ENCODE measurements around the gene BCL2L1. TPM values are rescaled to one million over a fixed set of nuclear protein-coding genes. Genes with fewer than 3 reads are reported as not detected.
"Not testable (repeated sequence)": the region's sequence is repeated elsewhere in the genome, so short reads cannot be mapped to it uniquely, and the experiment has no call there.

BCL2L1 gene
- polyA plus RNA-seq, 4 donors: 75.2 to 87.9 (median 85.4) TPM

DNA sequence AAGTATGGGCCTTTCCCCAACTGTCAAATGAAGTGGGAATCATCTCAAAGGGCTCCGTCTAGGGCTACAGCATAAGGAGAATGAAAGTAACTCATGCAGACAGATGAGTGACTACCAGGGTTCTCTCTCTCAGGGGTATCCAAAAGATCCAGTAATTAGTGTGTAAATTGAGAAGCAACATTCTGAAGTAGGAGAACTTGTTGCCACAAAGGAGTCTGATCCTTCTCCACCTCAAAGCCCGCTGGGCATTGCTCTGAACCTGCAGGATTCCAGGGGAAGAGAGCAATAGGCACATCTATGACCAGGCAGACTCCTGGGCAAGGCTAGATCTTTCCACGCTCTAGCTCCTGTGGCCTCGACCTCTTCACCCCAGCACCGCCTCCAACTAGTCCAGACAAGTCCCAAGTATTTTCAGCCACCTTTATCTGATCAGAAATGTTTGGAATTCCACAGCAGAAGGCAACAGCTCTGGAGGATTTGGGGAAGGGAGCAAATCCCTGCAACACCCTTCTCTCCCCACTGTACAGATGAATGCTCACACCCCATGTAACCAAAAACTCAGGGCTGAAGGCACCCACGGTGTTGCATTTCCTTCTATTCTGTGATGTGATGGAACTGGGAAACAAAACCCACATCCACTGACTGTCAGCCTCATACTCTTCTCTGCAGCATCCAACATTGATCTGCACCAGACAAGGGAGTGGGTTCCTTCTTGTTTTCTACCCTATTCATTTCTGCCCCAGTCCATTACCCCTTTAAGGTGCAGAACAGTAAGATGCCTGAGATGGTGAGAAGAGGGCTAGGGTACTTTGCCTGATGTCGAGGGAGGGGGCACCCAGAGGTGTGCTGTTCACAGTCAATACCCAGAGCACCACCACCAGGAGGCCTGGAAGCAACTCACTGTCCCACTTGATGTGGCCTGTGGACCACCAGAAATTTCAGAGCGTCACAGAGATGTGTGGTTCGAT, 44.0 kb downstream of the BCL2L1 start:
- DNase-seq (ENCODE audit: low read depth in 4 of 4, low spot score in 3 of 4): no peak

DNA sequence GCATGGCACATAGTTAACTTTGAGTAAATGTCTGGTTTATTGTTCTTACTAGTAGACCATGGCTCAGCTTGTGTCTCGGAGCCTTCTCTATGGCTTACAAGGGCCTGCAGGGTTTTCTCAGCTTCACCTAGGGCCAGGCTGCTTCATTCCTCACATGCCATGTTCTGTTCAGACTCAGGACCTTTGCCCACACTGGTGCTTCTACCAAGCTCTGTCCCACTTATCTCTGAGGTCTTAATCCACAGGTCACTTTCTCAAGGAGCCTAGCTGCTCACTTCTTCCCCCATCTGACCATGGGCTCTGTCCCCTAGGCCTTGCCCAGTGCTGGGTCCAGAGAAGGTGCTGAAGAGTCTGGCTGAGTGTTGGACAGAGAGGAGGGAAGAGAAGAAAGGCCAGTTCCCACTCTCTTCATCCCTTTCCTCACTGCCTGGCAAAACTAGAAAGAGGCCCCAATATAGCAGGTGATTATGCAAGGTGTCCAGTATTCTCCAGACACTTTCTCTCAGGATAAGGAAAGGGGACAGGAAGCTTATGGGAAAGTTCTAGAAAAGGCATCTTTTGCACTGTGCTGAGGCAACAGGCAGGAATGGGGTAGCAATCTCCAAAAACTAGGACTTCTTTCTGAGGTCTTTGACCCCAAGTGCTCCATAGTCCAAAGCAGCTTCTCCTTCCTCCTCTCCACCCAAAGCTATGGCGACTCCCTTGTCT, 45.0 kb downstream of the BCL2L1 start:
- DNase-seq (ENCODE audit: low read depth in 4 of 4, low spot score in 3 of 4): no peak

DNA sequence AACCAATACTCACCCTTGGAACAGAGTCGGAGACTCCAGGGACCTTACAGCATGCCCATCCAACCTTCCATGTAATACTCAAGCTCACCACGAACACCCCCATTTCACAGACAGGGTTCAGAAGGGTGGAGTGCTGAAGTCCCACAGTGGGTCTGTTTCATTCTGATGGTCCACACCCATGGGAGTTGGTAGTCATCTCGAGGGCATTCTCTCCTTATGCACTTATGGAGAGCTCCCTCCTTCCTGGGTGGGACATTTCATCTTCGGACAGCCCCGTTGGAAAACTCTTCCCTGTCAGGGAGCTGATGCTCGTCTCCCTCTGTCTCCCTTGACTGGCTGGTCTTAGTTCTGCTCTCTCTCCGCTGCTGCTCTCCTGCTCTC, 46.1 kb downstream of the BCL2L1 start:
- no peak for DNase-seq (ENCODE audit: low read depth in 4 of 4, low spot score in 3 of 4)

DNA sequence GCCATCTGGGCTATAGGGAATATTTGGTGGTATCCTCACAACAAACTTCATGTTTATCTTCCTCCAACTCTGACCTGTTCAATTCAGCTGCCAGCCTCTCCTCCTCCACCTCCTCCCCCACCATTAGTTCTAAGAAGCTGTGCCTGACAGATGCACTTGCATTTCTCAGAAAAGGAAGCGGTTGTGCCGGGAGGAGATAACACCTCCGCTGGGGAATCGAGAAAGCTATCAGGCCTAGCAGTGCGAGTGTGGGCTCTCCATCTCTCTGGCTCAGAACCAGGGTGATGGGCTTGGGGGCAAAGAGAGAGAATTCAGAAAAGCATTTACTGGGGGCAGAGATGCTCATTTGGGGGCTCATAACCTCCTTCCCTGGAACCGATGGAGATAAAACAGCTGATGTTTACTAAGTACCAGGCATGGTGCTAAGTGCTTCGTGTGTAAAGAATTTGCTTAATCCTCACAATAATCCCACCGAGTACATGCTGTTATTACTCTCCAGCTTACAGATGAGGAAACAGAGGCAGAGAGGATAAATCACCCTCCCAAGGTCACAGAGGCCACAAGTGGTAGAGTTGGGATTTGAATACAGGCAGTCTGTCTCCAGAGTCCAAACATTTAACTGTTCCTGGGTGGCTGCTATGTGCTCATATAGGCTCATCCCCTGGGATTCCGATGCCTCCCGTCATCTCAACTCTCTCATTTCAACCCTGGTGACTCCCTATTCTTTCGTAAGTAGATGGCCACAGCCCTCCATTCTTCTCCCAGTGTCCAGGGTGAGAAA, 46.6 kb downstream of the BCL2L1 start:
- no peak for DNase-seq (ENCODE audit: low read depth in 4 of 4, low spot score in 3 of 4)

DNA sequence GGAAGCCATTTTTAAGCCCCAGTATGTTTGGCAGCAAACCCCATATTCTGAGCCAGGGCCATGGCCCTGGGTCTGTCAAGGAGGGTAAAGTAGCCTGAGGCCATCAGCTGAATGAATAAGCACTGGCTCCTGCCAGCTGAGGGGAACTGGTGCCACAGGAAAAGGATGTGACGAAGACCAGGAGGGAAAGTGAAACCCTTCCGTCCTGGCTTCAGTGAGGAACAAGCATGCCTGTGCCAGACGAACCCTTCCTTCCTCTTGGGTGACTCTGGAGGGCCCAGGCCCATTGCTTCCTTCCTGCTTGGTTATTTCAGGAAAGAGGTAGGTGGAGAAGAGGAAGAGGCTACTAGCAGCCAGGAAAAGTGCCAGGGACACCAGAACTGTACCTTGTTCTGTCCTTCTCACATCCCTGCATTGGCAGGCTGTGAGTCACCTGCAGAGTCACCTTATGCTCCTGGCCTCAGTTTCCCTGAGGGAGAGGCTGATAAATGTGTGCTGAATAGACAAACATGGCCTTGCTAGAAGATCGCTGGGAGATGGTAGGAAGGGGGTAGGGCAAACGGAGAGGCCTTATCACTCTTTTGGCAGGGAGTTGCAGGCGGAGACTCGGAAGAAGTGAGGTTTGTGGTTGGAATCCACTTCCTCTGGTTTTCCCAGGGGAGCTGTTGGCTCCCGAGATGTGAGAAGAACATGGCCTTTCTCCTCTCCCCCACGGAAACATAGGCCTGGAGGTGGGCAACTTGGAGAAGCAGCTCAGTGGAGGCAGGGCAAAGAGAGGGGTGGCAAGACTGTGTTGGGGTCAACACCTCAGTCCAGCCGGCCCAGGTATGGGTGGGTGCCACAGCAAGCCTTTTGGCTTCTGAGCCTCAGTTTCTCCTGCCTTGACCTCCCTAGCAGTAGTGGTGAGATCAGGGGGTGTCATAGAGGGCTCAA, 47.5 kb downstream of the BCL2L1 start:
- DNase-seq (ENCODE audit: low read depth in 4 of 4, low spot score in 3 of 4): no peak

DNA sequence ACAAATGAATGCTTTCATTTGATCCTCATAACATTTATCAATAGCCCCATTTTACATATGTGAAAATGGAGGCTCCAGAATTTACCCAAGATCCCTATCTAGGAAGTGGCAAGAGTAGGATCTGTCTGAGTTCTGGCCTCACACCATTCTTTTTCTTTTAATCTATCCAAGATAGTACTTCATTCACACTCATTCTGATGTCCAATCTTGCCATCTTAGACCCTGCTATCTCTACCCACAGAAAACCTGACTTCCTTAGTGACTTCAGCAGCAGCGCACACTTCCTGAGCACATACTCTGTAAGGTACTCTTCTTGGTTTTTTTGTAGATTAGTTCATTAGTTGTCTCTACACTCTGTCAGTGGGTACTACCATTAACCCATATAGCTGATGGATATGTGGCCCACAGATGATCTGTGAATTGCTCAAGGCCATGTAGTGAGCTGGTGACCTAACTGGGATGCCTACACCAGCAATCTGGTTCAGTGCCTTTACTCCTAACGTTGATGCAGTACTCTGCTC, 48.7 kb downstream of the BCL2L1 start:
- DNase-seq (ENCODE audit: low read depth in 4 of 4, low spot score in 3 of 4): no peak

DNA sequence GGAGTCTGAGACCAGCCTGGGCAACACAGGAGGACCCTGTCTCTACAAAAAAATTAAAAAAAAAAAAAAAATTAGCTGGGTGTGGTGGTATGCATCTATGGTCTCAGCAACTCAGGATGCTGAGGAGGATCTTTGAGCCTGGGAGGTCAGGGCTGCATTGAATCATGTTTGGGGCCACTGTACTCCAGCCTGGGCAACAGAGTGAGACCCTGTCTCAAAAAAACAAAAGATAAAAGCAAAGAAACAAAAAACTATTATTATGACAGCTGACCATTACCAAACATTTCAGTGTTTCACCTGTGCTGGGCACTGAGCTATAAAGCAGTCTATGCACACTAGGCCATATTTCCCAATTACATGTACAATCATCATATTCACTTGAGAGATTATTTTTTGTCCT, 49.2 kb downstream of the BCL2L1 start:
- no peak for DNase-seq (ENCODE audit: low read depth in 4 of 4, low spot score in 3 of 4)

DNA sequence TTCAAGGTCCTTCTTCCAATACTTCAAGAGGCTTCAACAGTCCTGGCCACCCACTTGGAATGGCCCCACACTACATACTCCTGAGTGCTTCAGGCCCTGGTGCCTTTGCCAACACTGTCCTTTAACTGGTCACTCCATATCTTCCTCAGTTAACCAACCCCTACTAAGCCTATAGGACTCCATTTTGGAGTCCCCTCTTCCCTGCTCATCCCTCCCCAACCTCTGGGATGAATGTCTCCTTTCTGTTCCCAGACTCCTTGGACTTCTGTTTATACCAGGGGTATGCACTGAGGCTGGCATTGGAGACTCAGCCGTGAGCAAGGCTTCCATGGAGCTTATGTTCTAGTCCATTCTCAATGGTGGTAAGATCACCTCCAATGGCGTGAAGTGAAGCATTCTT, 51.3 kb downstream of the BCL2L1 start:
- DNase-seq (ENCODE audit: low read depth in 4 of 4, low spot score in 3 of 4): no peak

DNA sequence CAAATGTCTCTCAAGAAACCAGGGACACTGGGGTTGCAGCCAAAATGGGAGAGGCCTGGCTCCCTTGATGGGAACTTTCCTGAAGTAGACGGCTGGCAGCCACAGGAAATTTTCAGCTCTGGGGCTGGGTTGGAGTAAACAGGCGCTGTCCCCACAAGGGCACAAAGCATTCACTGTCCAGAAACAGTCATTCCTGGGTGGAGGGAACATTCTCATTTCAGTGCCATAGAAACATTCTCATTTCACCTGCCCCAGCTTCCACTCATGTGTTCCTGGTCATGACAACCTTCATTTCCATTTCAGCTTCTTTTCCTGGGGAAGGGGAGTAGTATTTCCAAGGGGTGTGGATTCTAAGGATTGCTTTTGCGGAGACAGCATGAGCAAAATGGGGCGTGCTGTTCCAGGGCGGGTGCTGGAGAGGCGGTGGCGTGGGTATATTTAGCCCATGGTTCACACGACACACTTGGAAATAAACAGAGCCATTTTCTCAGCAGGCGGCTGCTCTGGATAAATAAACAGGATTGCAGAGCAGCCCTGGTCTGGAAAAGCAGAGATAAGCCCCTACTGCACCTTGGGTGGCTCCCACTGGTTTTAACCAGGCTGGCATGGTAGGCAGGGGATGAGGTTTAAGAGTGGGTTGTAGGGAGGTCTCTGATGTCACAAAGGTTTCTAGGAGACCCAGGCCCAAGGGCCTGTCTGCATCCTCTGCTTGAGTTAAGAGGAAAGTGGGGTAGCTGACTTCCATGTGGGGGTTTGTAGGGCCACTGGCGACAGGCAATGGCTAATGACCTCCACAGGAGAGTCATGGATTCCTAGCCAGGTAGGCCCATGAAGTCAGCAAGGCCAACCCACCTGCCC, 52.1 kb downstream of the BCL2L1 start:
- no peak for DNase-seq (ENCODE audit: low read depth in 4 of 4, low spot score in 3 of 4)

DNA sequence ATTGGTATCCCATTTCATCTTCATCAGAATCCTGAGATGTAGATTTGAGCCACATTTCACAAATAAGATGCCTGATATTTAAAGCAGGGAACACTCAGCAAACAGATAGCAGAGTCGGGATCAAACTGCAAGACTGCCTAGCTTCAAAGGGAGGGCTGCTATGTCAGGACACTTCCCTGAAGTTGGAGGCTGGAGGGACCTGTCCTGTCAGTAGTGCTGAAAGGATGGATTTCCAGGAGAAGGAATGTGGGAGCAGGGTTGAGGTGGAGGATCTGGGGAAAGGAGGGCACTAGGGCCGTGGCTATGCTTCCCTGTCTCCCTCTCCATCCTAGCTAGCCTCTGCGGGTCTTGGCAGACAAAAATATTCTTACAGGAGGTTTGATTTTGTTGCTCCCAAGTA, 52.8 kb downstream of the BCL2L1 start:
- no peak for DNase-seq (ENCODE audit: low read depth in 4 of 4, low spot score in 3 of 4)

DNA sequence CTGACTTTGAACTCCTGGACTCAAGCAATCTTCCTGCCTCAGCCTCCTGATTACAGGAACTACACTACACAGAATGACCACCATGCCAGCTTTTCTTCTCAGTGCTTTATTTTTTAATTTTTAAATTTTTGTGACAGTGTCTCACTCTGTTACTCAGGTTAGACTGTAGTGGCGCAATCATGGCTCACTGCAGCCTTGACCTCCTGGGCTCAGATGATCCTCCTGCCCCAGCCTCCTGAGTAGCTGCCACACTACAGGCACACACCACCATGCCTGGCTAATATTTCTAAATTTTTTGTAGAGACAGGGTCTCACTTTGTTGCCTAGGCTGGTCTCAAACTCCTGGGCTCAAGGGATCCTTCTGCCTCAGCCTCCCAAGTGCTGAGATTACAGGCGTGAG, 53.7 kb downstream of the BCL2L1 start:
- not testable (repeated sequence) for DNase-seq (ENCODE audit: low read depth in 4 of 4, low spot score in 3 of 4)

DNA sequence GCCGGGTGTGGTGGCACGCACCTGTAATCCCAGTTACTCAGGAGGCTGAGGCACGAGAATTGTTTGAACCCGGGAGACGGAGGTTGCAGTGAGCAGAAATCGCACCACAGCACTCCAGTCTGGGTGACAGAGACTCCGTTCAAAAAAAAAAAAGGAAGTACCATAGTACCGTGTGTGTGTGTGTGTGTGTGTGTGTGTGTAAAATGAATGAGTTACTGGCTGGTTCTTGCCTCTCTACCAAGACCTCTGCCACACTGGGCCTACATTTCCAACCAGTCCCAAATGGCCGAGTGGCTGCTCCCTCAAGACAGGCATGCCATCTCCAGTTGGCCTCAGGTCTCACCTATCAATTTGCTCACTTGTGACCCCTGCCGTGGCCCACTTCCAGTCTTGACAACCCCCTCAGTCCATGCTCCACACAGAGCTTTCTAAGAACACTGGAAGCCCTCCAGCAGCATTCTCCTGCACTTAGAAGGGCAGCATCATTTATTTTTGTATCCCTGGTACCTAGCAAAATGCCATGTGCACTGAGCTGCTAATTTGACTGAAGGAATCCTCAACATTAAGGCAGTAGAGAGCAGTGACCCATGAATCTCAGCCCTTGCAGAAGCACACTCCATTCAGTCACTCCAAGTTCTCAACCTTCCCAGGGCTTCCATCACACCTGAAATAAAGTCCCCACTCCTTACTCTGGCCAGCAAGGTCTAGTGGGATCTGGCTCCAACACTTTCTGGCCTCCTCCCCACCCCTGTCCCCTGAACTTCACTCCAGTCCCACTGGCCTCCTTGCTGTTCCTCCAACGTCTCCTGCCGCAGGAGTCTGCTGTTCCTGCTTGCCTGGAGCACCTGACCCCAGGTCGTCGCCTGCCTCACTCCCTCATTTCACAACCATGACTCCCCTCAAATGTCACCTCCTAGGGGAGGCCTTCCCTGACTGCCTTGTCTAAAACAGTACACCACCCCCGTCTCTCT, 55.1 kb downstream of the BCL2L1 start:
- DNase-seq (ENCODE audit: low read depth in 4 of 4, low spot score in 3 of 4): no peak

DNA sequence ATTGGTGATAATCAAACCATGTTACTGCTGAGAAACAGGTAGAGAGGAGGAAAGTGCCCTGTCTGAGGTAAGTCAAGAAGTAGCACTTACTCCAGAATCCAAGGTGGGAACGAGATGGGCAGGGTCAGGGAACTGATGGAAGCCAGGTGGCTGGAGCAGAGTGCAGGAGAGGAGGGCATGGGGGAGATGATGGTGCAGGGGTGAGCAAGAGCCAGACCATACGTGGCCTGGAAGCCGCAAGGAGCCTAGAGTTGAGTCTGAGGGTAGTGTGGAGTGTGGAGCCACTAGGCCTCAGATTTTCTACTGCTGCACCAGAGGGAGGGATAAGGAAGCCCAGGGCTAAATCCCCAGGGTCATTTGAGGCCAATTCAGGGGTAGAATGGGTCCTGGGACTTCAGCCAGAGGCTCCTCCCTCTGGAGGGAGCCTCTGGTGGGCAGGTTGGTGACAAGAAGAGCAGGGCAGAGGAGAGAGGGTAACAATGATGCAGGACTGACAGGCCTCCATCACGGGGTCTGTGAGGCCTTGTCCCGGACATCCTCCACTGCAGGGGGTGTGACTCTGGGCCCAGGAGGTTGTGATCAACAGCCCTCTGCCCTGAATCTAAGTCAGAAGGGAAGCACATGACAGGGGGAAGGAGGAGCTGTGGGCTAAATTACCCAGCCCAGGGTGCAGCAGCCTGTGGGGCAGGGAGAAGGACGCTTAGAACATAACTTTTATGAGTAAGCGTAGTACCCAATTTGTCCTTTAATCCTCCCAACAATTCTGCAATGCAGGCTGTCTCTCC, 56.2 kb downstream of the BCL2L1 start:
- no peak for DNase-seq (ENCODE audit: low read depth in 4 of 4, low spot score in 3 of 4)

DNA sequence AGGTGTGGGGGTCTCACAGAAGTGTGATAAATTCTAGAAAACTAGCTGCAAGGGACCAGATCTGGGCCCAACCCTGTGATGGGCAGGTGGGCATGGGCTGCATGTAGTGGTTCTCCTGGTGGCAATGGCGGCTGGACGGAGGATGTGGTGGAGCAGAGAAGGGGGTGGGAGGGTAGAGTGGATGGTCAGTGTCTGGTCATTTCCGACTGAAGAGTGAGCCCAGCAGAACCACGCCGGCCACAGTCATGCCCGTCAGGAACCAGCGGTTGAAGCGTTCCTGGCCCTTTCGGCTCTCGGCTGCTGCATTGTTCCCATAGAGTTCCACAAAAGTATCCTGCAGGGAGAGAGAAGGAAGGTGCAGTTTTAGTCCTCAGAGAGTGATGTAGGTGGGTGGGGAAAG, 56.9 kb downstream of the BCL2L1 start:
- no peak for DNase-seq (ENCODE audit: low read depth in 4 of 4, low spot score in 3 of 4)

DNA sequence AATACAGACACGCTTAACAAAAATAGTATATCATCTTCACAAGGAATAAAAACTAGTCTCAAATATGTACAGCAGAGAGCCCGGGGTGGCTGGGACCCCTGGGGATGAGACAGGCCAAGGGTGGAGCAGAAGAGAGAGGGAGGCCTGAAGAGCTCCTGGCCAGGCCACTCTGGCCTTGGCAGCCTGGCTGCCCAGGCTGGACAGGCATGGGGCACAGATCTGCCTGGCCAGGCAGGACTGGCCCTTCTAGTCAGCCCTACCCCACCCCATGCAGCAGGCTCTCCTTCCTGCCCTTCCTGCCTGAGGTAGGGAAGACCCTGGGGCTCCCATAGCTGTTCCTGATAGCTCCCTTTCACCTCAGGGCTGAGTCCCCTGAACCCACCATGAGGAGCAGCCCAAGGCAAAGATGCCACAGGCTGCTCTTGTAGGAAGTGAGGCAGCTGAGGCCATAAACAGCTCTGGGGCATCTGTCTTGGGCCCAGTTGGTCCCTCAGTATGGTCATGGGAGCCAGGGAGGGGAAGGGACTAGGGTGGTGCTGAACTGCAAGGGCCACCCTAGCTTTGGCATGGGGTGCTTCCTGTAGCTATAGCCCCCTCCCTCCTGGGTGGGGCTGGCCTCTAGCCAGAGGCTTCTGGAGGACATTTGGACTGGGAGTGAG, 57.8 kb downstream of the BCL2L1 start:
- no peak for DNase-seq (ENCODE audit: low read depth in 4 of 4, low spot score in 3 of 4)

All from right renal pelvis (tissue), 4 donors.